AG04450 (cell line): Measurements from ENCODE around the gene PERM1. TPM values are rescaled to one million over a fixed set of nuclear protein-coding genes. Genes with fewer than 3 reads are reported as not detected.

Experiments used
- CTCF ChIA-PET: fragments of 300-600, 350-600 bp; formaldehyde crosslinking; extraction: SDS; loops from one replicate; lab custom pipeline; 2022; ENCODE audit warnings: antibody characterized with exemption, inconsistent platforms; lab: Charles Lee
- POLR2A ChIA-PET: fragments of 350-600 bp; formaldehyde crosslinking; extraction: SDS; loops from one replicate; lab custom pipeline; 2021; ENCODE audit warnings: antibody characterized with exemption, inconsistent platforms; lab: Yijun Ruan, JAX
- DNase-seq: peaks from one replicate; pipeline ENCODE4 v3.0.0-alpha.2; 2011; ENCODE audit warnings: low read depth, low spot score
- H3K27ac ChIP-seq: one replicate; pipeline ENCODE4 v1.5.1; 2012; ENCODE audit warnings: low read depth, low read length, control low read depth
- H3K27me3 ChIP-seq: one replicate; pipeline ENCODE4 v1.6.0; 2012; ENCODE audit warnings: low read length; ENCODE audit not compliant: control insufficient read depth, insufficient read depth
- H3K4me3 ChIP-seq: 2 replicates; pipeline ENCODE4 v1.5.1; 2011; ENCODE audit warnings: mild to moderate bottlenecking, low read depth, low read length, control low read depth
- H3K9me3 ChIP-seq: 2 replicates; pipeline ENCODE4 v1.5.1; 2012; ENCODE audit warnings: low read length; ENCODE audit not compliant: control insufficient read depth, insufficient read depth
- CTCF ChIP-seq: IDR thresholded peaks from 2 replicates; pipeline ENCODE4 v1.5.1; 2011; ENCODE audit warnings: low read depth, low read length, control low read depth, inconsistent platforms
- polyA plus RNA-seq: library from polyadenylated mRNA; depleted of rRNA; stranded (reverse); fragments of >200 nt; gene quantifications from 2 replicates; pipeline ENCODE4 v1.2.3, GENCODE V29; 2011

Gene PERM1
- polyA plus RNA-seq, 1 experiment, result not detected

DNA sequence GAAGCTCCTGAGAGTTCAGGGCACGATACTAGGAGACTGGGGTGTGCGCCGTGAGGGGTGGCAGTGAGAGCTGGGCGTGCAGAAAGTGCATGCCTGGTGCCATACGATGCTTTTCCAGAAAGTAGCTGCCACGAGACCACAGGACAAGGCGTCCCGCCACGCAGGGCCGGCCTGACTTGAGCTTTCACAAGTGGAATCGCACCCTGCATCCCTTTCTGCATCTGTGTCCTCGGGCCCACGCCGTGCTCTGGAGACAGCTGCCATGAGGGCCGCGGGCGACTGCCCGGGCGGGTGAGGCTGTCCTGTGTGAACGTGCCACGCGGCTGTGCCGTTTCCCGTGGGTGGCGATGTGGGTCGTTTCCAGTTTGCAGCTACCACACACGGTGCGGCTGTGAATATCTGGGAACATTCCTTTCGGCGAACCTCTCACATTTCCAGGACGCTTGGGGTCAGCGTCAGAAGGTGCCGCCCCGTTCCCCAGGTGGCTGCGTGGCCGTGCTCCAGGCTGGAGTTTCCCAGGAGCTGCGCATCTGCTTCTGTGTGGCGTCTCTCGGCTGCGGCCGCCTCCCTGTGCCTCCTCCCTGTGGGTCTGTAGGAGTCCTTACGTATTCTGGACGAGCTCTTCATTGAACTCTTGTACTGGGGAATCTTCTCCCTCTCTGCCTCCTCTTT is 1.0 kb upstream of the PERM1 start:
- TF ChIP-seq CTCF, result no peak
- POLR2A ChIA-PET, result no interaction called here
- H3K27me3 ChIP-seq, result peaks cover 35% of the 10 kb centered on the region
- no peak for DNase-seq
- no peak overlapping the region for H3K27ac ChIP-seq
- peaks cover 9% of the 10 kb centered on the region; the same call in 1 of the 2 replicates for H3K9me3 ChIP-seq
- CTCF ChIA-PET, result interaction anchor here (0.5 to 2.1 kb wide), 10 partner anchors 11 to 310 kb away, joined by 3 to 13 read pairs (median 3); no protein-coding TSS in a partner anchor
- no peak overlapping the region for H3K4me3 ChIP-seq

DNA sequence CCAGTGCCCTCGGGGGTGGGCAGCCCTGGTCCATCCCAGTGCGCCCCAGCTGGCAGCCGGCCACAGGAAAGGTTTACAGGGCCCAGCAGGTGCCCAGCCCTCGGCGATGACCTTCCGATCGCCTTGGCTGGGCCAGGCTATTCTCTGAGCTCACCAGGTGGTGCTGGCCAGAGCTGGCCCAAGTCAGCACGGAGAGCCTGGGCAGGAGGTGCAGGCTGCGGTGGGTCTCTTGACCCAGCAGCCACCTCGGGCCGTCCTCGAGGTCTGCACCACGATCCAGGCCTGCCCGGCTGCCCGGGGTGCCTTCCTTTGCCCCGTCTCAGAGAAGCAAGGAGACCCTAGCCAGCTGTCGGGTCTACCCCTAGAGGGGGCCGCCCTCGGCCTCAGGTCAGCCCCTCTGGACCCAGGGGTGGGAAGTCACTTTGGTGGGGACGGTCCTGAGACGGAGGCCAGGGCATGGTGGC is 370 bp downstream of the PERM1 start:
- Histone ChIP-seq H3K27me3 (peaks cover 35% of the 10 kb centered on the region), H3K4me3 (no peak overlapping the region), H3K9me3 (peaks cover 9% of the 10 kb centered on the region; the same call in 1 of the 2 replicates), H3K27ac (no peak overlapping the region)
- ChIA-PET POLR2A (no interaction called here), CTCF (interaction anchor here (1.3 kb wide), 1 partner anchor 83 kb away, joined by 4 read pairs; no protein-coding TSS in a partner anchor)
- no peak for DNase-seq
- TF ChIP-seq CTCF, result no peak

DNA sequence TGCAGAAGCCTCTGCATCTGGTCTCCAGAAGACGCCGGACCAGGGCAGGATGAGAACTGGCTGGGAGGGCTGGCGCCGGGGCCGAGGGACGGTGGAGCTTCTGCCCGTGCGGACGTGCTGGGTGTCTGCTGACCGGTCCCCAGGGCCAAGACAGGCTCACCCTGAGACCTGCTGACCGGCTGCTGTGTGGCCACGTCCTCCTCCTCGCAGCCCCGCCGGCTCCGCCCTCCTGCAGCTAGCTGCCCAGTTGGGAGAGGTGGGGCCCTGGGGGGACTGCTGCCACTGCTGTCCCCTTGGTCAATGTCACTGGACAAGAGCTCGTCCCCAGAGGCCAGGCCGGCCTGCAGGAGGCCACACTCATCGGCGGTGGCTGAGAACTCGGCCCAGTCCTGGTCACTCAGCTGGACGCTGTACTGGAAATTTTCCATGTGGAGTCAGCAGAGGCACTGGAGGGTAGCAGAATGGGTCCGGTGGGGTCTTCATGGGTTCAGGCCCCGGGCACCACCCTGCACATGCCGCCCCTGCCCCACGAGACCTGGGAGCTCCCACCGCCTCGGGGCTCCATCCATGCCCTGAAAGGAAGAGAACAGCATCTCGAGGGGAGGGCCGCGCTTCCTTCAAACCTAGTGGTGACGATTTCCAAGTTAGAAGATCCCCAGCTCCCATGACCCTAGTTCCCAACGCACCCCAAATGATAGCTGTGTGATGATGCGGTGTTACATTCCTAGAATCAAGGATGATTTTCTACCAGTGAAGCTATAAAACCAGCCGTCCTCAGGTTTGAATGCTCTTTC is 1.1 kb downstream of the PERM1 start:
- ChIA-PET POLR2A (no interaction called here), CTCF (interaction anchor here (0.8 to 1.3 kb wide), 3 partner anchors 21 to 83 kb away, joined by 3 to 8 read pairs (median 4); no protein-coding TSS in a partner anchor)
- H3K27me3 ChIP-seq, result peaks cover 35% of the 10 kb centered on the region
- H3K4me3 ChIP-seq, result no peak overlapping the region
- no peak overlapping the region for H3K27ac ChIP-seq
- DNase-seq, result no peak
- no peak for TF ChIP-seq CTCF
- H3K9me3 ChIP-seq, result peaks cover 9% of the 10 kb centered on the region; the same call in 1 of the 2 replicates

- no peak overlapping the region for H3K27ac ChIP-seq
- ChIA-PET POLR2A (no interaction called here), CTCF (interaction anchor here (0.8 to 1.3 kb wide), 3 partner anchors 22 to 84 kb away, joined by 3 to 8 read pairs (median 4); no protein-coding TSS in a partner anchor)
- no peak for TF ChIP-seq CTCF
- H3K9me3 ChIP-seq, result peaks cover 9% of the 10 kb centered on the region; the same call in 1 of the 2 replicates
- DNase-seq, result no peak
- H3K27me3 ChIP-seq, result peaks cover 35% of the 10 kb centered on the region
- no peak overlapping the region for H3K4me3 ChIP-seq
Observed at GRCh38 chr1:980137-980571, 1.7 kb downstream of the PERM1 start.

- ChIA-PET POLR2A (no interaction called here), CTCF (interaction anchor here (1.0 kb wide), 1 partner anchor 22 kb away, joined by 3 read pairs; no protein-coding TSS in a partner anchor)
- H3K9me3 ChIP-seq, result peaks cover 9% of the 10 kb centered on the region; the same call in 1 of the 2 replicates
- H3K4me3 ChIP-seq, result no peak overlapping the region
- no peak overlapping the region for H3K27ac ChIP-seq
- no peak for TF ChIP-seq CTCF
- H3K27me3 ChIP-seq, result peaks cover 30% of the 10 kb centered on the region
- no peak for DNase-seq
Observed at GRCh38 chr1:979744-980072, 2.2 kb downstream of the PERM1 start.
